Astrocyte of the spinal cord (primary cell): ENCODE measurements around the gene TRIP6.

Experiments used
- DNase-seq: peaks from one replicate; pipeline ENCODE4 v3.0.0; 2011; ENCODE audit warnings: low read depth, low spot score
- H3K4me3 ChIP-seq: 2 replicates; pipeline ENCODE4 v1.5.1; 2011; ENCODE audit warnings: low read depth, mild to moderate bottlenecking, low read length, moderate library complexity
- in situ Hi-C: cut with HindIII; loops from 2 replicates; pipeline ENCODE4 v1.10.0; 2017; ENCODE audit warnings: low sequenced_read_pairs
- TF ChIP-seq, protein P1 (sequence below): IDR thresholded peaks from 2 replicates; pipeline ENCODE4 v1.5.1; 2012; ENCODE audit warnings: low read depth, mild to moderate bottlenecking, low read length, inconsistent platforms

The TRIP6 gene

DNA sequence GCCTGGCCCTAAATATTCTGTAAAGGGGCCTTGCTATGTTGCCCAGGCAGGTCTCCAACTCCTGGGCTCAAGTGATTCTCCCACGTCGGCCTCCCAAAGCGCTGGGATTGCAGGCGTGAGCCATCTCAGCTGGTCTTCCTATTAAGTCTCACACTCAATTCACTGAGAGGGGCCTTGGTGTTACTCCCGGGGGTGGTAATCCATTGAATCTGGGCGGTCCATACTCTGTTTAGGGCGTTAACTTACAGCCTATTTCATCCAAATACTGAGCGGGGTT, 7.1 kb downstream of the TRIP6 start:
- in situ Hi-C loops, result no loop called here
- no peak for DNase-seq
- peak overlapping the region; percentile 97 for H3K4me3 ChIP-seq
- TF ChIP-seq, protein P1, sequence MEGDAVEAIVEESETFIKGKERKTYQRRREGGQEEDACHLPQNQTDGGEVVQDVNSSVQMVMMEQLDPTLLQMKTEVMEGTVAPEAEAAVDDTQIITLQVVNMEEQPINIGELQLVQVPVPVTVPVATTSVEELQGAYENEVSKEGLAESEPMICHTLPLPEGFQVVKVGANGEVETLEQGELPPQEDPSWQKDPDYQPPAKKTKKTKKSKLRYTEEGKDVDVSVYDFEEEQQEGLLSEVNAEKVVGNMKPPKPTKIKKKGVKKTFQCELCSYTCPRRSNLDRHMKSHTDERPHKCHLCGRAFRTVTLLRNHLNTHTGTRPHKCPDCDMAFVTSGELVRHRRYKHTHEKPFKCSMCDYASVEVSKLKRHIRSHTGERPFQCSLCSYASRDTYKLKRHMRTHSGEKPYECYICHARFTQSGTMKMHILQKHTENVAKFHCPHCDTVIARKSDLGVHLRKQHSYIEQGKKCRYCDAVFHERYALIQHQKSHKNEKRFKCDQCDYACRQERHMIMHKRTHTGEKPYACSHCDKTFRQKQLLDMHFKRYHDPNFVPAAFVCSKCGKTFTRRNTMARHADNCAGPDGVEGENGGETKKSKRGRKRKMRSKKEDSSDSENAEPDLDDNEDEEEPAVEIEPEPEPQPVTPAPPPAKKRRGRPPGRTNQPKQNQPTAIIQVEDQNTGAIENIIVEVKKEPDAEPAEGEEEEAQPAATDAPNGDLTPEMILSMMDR, result no peak

DNA sequence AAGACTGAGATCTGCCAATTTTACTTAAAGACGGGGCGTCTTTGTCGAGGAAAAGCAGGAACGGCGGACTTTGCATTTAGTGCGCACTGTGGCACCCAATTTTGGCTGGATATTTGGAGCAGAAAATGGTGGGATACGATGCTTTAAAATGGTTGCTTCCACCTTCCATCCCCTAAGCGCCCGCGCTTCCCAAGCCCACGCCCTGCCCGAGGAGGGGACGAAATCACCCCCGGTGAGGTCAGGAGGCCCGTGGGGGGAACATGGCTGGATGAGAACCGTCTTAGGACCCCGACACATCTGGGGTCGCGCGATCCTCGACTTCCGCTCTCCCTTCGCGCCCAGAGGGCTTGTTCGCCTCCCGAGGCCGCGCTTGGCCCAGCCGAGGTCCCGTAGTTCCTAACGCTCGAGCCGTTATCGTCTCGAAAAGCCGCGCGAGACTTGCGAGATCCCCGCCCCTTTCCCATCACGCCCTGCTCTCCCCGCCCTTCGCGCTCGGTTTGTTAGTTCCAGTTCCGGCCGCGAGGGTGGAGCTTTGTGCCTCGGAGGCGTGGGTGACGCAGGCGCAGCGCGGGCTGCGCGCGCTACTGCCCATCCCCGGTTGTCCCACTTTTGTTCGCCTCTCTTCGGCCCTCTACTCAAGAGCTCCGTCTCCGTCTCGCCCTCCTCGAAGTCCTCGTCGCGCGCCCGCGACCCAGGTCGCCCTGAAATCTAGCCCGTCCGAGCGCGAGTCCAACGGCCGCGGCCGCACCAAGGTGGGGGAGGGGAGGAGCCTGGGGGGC, 7.6 kb downstream of the TRIP6 start, which contains the start of gene SRRT:
Gene SRRT, plus strand, starts transcription at position 527 of the 779 bp plus-strand sequence. CDS start 488 bp downstream, outside the sequence.
- TF ChIP-seq, protein P1, result peak; percentile 30
- in situ Hi-C loops, result no loop called here
- peak within 1 kb of the TSS; percentile 97 for H3K4me3 ChIP-seq
- peak; percentile 98 for DNase-seq

DNA sequence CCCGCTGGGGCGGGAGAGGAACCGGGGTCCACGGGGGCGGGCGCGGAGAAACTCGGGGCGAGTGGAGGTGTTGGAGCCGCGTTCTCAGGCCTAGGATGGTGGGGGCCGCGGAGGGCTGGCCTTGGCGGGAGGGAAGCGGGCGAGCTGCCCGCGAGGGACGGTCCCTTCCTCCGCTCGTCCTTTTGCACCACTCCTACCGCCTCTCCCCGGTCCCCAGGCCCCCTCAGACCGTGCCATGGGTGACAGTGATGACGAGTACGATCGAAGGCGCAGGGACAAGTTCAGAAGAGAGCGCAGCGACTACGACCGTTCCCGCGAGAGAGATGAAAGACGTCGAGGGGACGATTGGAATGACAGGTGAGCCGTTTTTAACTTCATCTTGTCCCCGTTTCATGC, 8.2 kb downstream of the TRIP6 start:
- TF ChIP-seq, protein P1, result no peak
- H3K4me3 ChIP-seq, result peak overlapping the region; percentile 97
- in situ Hi-C loops, result no loop called here
- no peak for DNase-seq

- DNase-seq, result no peak
- TF ChIP-seq, protein P1, result no peak
- in situ Hi-C loops, result no loop called here
- no peak overlapping the region for H3K4me3 ChIP-seq
Measured at GRCh38 chr7:100878013-100878412, 10.8 kb downstream of the TRIP6 start.

DNA sequence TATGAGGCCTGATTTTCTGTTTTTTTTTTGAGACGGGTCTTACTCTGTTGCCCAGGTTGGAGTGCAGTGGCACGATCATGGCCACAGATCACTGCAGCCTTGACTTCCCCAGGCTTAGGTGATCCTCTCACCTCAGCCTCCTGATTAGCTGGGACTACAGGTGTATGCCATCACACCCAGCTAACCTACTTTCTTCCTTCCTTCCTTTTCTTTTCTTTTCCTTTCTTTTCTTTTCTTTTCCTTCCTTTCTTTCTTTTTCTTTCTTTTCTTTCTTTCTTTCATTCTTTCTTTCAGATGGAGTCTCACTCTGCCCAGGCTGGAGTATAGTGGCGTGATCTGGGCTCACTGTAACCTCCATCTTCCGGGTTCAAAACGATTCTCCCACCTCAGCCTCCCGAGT, 11.5 kb downstream of the TRIP6 start:
- no peak overlapping the region for H3K4me3 ChIP-seq
- TF ChIP-seq, protein P1, result no peak
- in situ Hi-C loops, result no loop called here
- no peak for DNase-seq

- no peak for DNase-seq
- no peak overlapping the region for H3K4me3 ChIP-seq
- TF ChIP-seq, protein P1, result no peak
- in situ Hi-C loops, result no loop called here
Measured at GRCh38 chr7:100879685-100880261, 12.6 kb downstream of the TRIP6 start.
